Glutamatergic neuron (in vitro differentiated cells): Measurements from ENCODE around the gene ISG15. TPM values are rescaled to one million over a fixed set of nuclear protein-coding genes. Genes with fewer than 3 reads are reported as not detected.

Experiments
- DNase-seq: peaks from one replicate; pipeline ENCODE4 v3.0.0; 2022
- H3K27ac Mint-ChIP-seq: one replicate; pipeline ENCODE4 v1.8.0; 2020; ENCODE audit warnings: mild to moderate bottlenecking, mixed read lengths, inconsistent platforms; ENCODE audit not compliant: unreplicated experiment
- H3K27me3 Mint-ChIP-seq: one replicate; pipeline ENCODE4 v1.8.0; 2020; ENCODE audit warnings: mild to moderate bottlenecking, moderate library complexity, mixed read lengths, inconsistent platforms; ENCODE audit not compliant: unreplicated experiment
- H3K36me3 Mint-ChIP-seq: one replicate; pipeline ENCODE4 v1.8.0; 2020; ENCODE audit warnings: mild to moderate bottlenecking, mixed read lengths, inconsistent platforms; ENCODE audit not compliant: unreplicated experiment
- H3K4me1 Mint-ChIP-seq: one replicate; pipeline ENCODE4 v1.8.0; 2020; ENCODE audit warnings: mild to moderate bottlenecking, low read depth, mixed read lengths, inconsistent platforms; ENCODE audit not compliant: unreplicated experiment
- H3K4me3 Mint-ChIP-seq: one replicate; pipeline ENCODE4 v1.8.0; 2020; ENCODE audit warnings: mild to moderate bottlenecking, mixed read lengths, inconsistent platforms; ENCODE audit not compliant: unreplicated experiment
- H3K9me3 Mint-ChIP-seq: one replicate; pipeline ENCODE4 v1.8.0; 2020; ENCODE audit warnings: mild to moderate bottlenecking, moderate library complexity, mixed read lengths, inconsistent platforms; ENCODE audit not compliant: unreplicated experiment
- total RNA-seq: library from RNA; stranded (reverse); fragmentation: NEBNext Ultra II Directional; extraction: Animal tissue kit (Norgen Biotek cat#: 25700); gene quantifications from one replicate; pipeline ENCODE4 v1.2.1, GENCODE V29; 2021; ENCODE audit not compliant: unreplicated experiment
- TF ChIP-seq, protein P1 (sequence below): fragments of 200-600 bp; sonication (generic); IDR thresholded peaks from one replicate; pipeline ENCODE4 v1.5.0; 2021; ENCODE audit not compliant: partially characterized antibody, unreplicated experiment

Gene ISG15
- total RNA-seq, 1 donor from 2014 or later, result 18.4 TPM

DNA sequence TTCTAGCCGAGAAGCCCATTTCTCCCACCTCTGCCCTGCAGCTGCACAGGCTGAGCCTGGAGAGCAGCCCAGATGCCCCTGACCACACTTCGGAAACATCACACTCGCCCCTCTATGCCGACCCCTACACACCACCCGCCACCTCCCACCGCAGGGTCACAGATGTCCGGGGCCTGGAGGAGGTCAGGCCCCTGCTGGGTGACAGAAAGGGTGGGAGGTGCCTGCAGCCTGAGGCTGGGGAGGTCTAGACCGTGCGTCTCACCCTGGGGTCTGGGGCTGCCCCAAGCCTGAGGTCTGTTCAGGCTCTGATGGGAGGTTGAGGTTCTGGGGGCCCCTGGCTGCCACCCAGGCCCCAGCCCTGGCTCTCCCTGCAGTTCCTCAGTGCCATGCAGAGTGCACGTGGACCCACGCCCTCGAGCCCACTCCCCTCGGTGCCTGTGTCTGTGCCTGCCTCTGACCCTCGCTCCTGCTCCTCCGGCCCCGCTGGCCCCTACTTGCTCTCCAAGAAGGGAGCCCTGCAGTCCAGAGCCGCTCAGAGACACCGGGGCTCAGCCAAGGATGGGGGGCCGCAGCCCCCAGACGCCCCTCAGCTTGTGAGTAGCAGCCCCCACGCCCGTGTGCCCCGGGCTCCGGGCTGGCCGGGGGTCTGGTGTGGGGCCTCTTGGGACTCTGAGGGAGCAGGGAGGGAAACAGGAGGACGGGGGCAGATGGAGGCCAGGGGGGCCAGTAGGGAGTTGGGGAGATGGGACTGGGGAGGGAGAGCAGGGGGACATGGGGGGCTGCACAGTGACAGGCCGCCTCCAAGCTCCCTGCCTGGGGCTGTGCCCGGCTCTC is 39.6 kb upstream of the ISG15 start:
- TF ChIP-seq, protein P1, sequence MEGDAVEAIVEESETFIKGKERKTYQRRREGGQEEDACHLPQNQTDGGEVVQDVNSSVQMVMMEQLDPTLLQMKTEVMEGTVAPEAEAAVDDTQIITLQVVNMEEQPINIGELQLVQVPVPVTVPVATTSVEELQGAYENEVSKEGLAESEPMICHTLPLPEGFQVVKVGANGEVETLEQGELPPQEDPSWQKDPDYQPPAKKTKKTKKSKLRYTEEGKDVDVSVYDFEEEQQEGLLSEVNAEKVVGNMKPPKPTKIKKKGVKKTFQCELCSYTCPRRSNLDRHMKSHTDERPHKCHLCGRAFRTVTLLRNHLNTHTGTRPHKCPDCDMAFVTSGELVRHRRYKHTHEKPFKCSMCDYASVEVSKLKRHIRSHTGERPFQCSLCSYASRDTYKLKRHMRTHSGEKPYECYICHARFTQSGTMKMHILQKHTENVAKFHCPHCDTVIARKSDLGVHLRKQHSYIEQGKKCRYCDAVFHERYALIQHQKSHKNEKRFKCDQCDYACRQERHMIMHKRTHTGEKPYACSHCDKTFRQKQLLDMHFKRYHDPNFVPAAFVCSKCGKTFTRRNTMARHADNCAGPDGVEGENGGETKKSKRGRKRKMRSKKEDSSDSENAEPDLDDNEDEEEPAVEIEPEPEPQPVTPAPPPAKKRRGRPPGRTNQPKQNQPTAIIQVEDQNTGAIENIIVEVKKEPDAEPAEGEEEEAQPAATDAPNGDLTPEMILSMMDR, result no peak
- H3K4me1 Mint-ChIP-seq, result peaks cover 2% of the 10 kb centered on the region
- peaks cover 16% of the 10 kb centered on the region for H3K27me3 Mint-ChIP-seq
- H3K36me3 Mint-ChIP-seq, result no peaks in the 10 kb centered on the region
- no peak overlapping the region for H3K27ac Mint-ChIP-seq
- H3K4me3 Mint-ChIP-seq, result no peak overlapping the region
- peaks cover 6% of the 10 kb centered on the region for H3K9me3 Mint-ChIP-seq
- no peak for DNase-seq

DNA sequence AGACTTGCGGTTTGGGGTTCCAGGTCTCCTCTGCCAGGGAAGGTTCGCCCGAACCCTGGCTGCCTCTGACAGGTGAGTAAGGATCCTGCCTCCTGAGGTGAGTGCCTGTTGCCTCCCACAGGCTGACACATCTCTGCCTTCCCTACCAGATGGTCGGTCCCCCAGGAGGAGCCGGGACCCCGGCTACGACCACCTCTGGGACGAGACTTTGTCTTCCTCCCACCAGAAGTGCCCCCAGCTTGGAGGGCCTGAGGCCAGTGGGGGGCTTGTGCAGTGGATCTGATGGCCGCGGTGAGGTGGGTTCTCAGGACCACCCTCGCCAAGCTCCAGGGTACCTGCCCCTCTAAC is 39.0 kb upstream of the ISG15 start:
- no peaks in the 10 kb centered on the region for H3K36me3 Mint-ChIP-seq
- H3K9me3 Mint-ChIP-seq, result peaks cover 6% of the 10 kb centered on the region
- H3K27me3 Mint-ChIP-seq, result peaks cover 10% of the 10 kb centered on the region
- no peaks in the 10 kb centered on the region for H3K4me1 Mint-ChIP-seq
- H3K27ac Mint-ChIP-seq, result no peak overlapping the region
- no peak overlapping the region for H3K4me3 Mint-ChIP-seq
- DNase-seq, result no peak
- TF ChIP-seq, protein P1, result no peak

DNA sequence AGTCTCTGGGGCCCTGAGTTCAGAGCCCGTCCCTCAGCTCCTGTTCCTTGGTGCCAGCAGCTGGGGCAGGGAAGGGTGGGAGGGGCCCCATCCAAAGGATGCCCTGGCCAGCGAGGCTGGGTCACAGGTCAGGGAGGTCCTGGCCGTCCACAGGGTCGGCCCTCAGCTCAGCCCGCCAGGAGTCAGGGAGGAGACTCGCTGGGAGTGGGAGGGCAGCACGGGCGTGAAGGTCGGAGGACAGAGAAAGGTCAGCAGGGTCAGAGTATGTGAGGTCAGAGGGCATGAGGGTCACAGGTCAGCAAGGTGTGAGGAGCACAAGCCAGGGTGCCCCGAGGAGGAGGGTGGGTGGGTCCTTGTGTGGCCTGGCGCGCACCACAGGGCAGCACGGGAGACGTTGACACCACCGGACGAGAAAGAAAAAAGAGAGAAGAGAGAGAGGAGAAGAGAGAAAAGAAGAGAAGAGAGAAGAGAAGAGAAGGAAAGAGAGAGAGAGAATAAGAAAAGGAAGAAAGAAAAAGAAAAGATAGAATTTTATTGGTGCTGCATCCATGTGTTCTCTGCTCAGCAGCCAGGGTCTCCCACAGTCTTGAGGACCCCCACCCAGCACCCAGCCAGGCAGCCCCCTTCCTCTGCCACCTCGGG is 38.5 kb upstream of the ISG15 start:
- DNase-seq, result no peak
- no peaks in the 10 kb centered on the region for H3K36me3 Mint-ChIP-seq
- no peak overlapping the region for H3K4me3 Mint-ChIP-seq
- H3K9me3 Mint-ChIP-seq, result peaks cover 3% of the 10 kb centered on the region
- H3K27me3 Mint-ChIP-seq, result peaks cover 9% of the 10 kb centered on the region
- no peak overlapping the region for H3K27ac Mint-ChIP-seq
- no peaks in the 10 kb centered on the region for H3K4me1 Mint-ChIP-seq
- TF ChIP-seq, protein P1, result no peak

DNA sequence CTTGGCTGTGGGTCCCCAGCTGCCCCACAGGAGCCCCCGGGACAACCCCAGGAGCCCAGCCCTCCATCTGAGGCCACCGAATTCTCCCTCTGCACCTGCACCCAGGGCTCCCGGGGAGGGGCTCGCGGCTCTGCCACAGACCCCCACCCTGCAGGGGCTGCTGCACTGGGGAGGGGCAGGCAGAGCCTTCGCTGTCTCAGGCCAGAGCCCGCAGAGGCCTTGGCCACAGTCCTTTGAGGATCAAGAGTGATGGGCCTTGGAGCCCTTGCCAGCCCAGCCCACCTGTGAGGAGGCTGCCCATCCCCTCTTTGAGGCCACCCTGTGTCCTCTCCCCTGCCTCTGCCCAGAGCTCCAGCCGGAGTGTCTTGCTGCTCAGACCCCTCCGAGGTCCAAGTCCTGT is 37.9 kb upstream of the ISG15 start:
- Mint-ChIP-seq H3K9me3 (peaks cover 3% of the 10 kb centered on the region), H3K4me3 (peak overlapping the region; percentile 19), H3K4me1 (no peaks in the 10 kb centered on the region), H3K27me3 (peaks cover 11% of the 10 kb centered on the region), H3K27ac (no peak overlapping the region), H3K36me3 (no peaks in the 10 kb centered on the region)
- DNase-seq, result no peak
- TF ChIP-seq, protein P1, result no peak
